ENCODE measurements around the gene CEP85. TPM values are rescaled to one million over a fixed set of nuclear protein-coding genes. Genes with fewer than 3 reads are reported as not detected.

The CEP85 gene
- total RNA-seq, 6 donors from 2014 or later: 10.1 to 16.8 (median 10.7) TPM

GRCh38 chr1:26278303-26278702, 44.3 kb downstream of the CEP85 start:
- WGBS, 2 donors: 46 to 60% methylated on average over 4 of the region's 4 CpGs
- Histone ChIP-seq H3K36me3 (peaks cover 0 to 15% (median 9%) of the 10 kb centered on the region in 4 donors), H3K4me3 (no peak overlapping the region), H3K27ac (peak overlapping the region; percentile 92 to 99 (median 98)), H3K27me3 (peaks cover 0 to 4% (median 0%) of the 10 kb centered on the region in 4 donors), H3K9me3 (no peaks in the 10 kb centered on the region), H3K4me1 (peaks cover 63 to 78% (median 70%) of the 10 kb centered on the region in 4 donors)
- peak in 1 of 2 donors; percentile 17 for ATAC-seq (ENCODE audit: low FRiP score in 2 of 2)
- no peak for DNase-seq
- TF ChIP-seq, protein P1, sequence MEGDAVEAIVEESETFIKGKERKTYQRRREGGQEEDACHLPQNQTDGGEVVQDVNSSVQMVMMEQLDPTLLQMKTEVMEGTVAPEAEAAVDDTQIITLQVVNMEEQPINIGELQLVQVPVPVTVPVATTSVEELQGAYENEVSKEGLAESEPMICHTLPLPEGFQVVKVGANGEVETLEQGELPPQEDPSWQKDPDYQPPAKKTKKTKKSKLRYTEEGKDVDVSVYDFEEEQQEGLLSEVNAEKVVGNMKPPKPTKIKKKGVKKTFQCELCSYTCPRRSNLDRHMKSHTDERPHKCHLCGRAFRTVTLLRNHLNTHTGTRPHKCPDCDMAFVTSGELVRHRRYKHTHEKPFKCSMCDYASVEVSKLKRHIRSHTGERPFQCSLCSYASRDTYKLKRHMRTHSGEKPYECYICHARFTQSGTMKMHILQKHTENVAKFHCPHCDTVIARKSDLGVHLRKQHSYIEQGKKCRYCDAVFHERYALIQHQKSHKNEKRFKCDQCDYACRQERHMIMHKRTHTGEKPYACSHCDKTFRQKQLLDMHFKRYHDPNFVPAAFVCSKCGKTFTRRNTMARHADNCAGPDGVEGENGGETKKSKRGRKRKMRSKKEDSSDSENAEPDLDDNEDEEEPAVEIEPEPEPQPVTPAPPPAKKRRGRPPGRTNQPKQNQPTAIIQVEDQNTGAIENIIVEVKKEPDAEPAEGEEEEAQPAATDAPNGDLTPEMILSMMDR (IDR thresholded peaks at IDR 0.05): no peak
- TF ChIP-seq POLR2A (IDR thresholded peaks at IDR 0.05) (no peak), EP300 (IDR thresholded peaks at IDR 0.05) (no peak), POLR2AphosphoS5 (IDR thresholded peaks at IDR 0.05) (no peak)

- ATAC-seq (ENCODE audit: low FRiP score in 2 of 2) (peak in 1 of 2 donors; percentile 33), DNase-seq (peak in 1 of 2 donors; percentile 66)
- peaks cover 0 to 4% (median 0%) of the 10 kb centered on the region in 4 donors for H3K27me3 ChIP-seq
- H3K27ac ChIP-seq: peak overlapping the region; percentile 92 to 99 (median 98)
- TF ChIP-seq POLR2A (IDR thresholded peaks at IDR 0.05) (peak in 1 of 4 donors; percentile 49), POLR2AphosphoS5 (IDR thresholded peaks at IDR 0.05) (peak; percentile 36 to 45), EP300 (IDR thresholded peaks at IDR 0.05) (no peak)
- peaks cover 64 to 82% (median 72%) of the 10 kb centered on the region in 4 donors for H3K4me1 ChIP-seq
- no peaks in the 10 kb centered on the region for H3K9me3 ChIP-seq
- peak overlapping the region in 3 of 4 donors; percentile 86 to 98 (median 97) for H3K4me3 ChIP-seq
- H3K36me3 ChIP-seq: peaks cover 0 to 15% (median 9%) of the 10 kb centered on the region in 4 donors
- WGBS, 2 donors: 49 to 52% methylated on average over 7 to 9 of the region's 9 CpGs
Observed at GRCh38 chr1:26278724-26279455, 44.9 kb downstream of the CEP85 start.

DNA sequence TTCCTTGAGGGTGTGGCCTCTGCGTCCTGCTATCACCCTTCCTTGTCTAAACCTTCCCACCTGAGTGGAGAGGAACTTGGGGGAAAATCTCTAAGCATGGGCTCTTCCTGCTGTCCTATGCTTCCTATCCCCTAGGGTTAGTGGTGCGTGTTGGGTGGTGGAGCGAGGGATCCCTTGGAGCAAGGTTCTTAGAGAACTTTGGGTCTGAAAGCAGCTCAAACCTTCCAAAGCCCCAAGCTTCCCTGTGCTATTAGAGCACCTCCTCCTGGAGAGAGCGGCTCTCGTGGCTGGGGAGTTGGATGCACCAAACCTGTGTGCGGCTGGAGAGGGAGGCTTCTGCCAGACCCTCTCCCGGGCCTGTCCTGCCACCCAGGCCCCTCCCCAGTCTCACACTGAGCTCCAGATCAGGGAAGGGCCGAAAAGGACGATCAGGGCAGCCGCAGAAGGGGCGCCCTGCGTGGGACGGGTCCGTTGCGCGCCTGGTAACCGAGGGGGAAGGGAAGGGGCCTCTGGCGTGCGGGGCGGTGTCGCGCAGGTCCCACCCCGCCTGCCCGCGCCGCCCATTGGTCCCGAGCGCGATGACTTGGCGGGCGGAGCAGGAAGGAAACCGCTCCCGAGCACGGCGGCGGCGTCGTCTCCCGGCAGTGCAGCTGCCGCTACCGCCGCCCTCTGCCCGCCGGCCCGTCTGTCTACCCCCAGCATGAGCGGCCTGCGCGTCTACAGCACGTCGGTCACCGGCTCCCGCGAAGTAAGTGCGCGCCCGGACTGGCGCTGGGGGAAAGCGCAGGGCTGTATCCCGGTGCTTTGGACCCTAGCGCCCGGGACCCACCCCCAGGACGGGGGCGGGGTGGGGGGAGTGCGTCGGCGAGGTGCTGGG, 45.7 kb downstream of the CEP85 start, which contains the start of gene SH3BGRL3:
SH3BGRL3 (plus strand) TSS at position 631 of the 877 bp plus-strand sequence; CDS start at position 701, 70 bp downstream.
- Histone ChIP-seq H3K27ac (peak within 1 kb of the TSS; percentile 92 to 99 (median 98)), H3K36me3 (peaks cover 0 to 15% (median 9%) of the 10 kb centered on the region in 4 donors), H3K4me3 (peak within 1 kb of the TSS; percentile 68 to 98 (median 92)), H3K9me3 (no peaks in the 10 kb centered on the region), H3K4me1 (peaks cover 72 to 90% (median 79%) of the 10 kb centered on the region in 4 donors), H3K27me3 (peaks cover 0 to 4% (median 0%) of the 10 kb centered on the region in 4 donors)
- TF ChIP-seq EP300 (IDR thresholded peaks at IDR 0.05) (peak in 1 of 4 donors; percentile 22), POLR2AphosphoS5 (IDR thresholded peaks at IDR 0.05) (peak; percentile 94 to 95), POLR2A (IDR thresholded peaks at IDR 0.05) (peak in 3 of 4 donors; percentile 94 to 99 (median 95))
- TF ChIP-seq, protein P1 (IDR thresholded peaks at IDR 0.05): peak in 4 of 6 experiments; percentile 10 to 59 (median 40)
- WGBS, 2 donors: 3 to 26% methylated on average over 3 to 30 of the region's 66 CpGs
- ATAC-seq (ENCODE audit: low FRiP score in 2 of 2) (peak; percentile 88 to 89), DNase-seq (peak; percentile 93 to 97)

DNA sequence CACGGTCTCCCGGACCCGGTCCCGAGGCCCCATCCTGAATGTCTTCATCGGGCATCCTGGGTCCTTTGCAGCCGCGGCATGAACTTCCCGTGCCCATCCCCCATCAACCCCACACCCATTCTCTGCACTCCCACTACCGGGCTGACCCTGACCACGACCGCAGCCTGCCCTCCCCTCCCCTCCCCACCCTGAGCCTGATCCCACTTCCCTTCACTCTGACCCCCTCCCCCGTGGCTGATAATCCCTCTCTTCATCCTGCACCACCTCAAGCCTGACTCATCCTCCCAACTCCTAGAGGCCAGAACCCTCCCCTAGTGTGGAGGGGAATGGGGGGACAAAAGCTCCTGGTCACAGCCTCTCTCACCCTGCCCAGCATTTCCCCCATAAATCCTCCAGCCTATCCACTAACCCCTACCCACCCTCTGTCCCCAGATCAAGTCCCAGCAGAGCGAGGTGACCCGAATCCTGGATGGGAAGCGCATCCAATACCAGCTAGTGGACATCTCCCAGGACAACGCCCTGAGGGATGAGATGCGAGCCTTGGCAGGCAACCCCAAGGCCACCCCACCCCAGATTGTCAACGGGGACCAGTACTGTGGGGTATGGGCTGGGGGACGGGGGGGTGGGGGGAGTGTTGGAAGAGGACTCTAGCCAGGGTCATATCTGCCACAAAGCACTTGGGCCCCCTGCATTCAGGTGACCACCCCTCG, 46.5 kb downstream of the CEP85 start:
- DNase-seq: peak in 1 of 2 donors; percentile 42

More for the DNA sequence above, 46.5 kb downstream of the CEP85 start:
- no peak for ATAC-seq (ENCODE audit: low FRiP score in 2 of 2)
- TF ChIP-seq EP300 (IDR thresholded peaks at IDR 0.05) (no peak), POLR2AphosphoS5 (IDR thresholded peaks at IDR 0.05) (no peak), POLR2A (IDR thresholded peaks at IDR 0.05) (no peak)
- TF ChIP-seq, protein P1 (IDR thresholded peaks at IDR 0.05): no peak
- Histone ChIP-seq H3K27me3 (peaks cover 0 to 4% (median 0%) of the 10 kb centered on the region in 4 donors), H3K9me3 (no peaks in the 10 kb centered on the region), H3K27ac (peak overlapping the region; percentile 92 to 99 (median 98)), H3K4me1 (peaks cover 73 to 94% (median 82%) of the 10 kb centered on the region in 4 donors), H3K4me3 (peak overlapping the region; percentile 68 to 98 (median 92)), H3K36me3 (peaks cover 0 to 15% (median 9%) of the 10 kb centered on the region in 4 donors)
- WGBS, 2 donors: 33 to 39% methylated on average over 13 to 20 of the region's 20 CpGs

Data from upper lobe of left lung (tissue), 6 donors.